DOHH2 (cell line): Measurements from ENCODE around the gene SPHK1.
A peak's percentile ranks its signal among the peaks of the same experiment; 100 is the strongest.

Source experiments
- H3F3A ChIP-seq: fragments of 200-600 bp; sonication (generic), shearing (Covaris generic); 2 replicates; pipeline ENCODE4 v1.6.0; 2016; ENCODE audit warnings: antibody characterized with exemption, mild to moderate bottlenecking; ENCODE audit not compliant: control insufficient read depth, insufficient read depth
- H3K27ac ChIP-seq: fragments of 200-600 bp; sonication (generic); 2 replicates; pipeline ENCODE4 v1.5.1; 2014; ENCODE audit warnings: low read depth, mild to moderate bottlenecking, low read length, moderate library complexity
- H3K27me3 ChIP-seq: fragments of 200-600 bp; sonication (generic); 2 replicates; pipeline ENCODE4 v1.6.1; 2014; ENCODE audit warnings: mild to moderate bottlenecking, low read length, mixed read lengths; ENCODE audit not compliant: control insufficient read depth
- H3K36me3 ChIP-seq: fragments of 200-600 bp; sonication (generic); 2 replicates; pipeline ENCODE4 v1.6.1; 2014; ENCODE audit warnings: mild to moderate bottlenecking, low read length, moderate library complexity, mixed read lengths; ENCODE audit not compliant: control insufficient read depth
- H3K4me1 ChIP-seq: fragments of 200-600 bp; sonication (generic); 2 replicates; pipeline ENCODE4 v1.6.1; 2014; ENCODE audit warnings: mild to moderate bottlenecking, low read length, mixed read lengths; ENCODE audit not compliant: control insufficient read depth
- H3K4me2 ChIP-seq: fragments of 200-600 bp; sonication (generic); 2 replicates; pipeline ENCODE4 v1.6.0; 2014; ENCODE audit warnings: mild to moderate bottlenecking, low read length, moderate library complexity
- H3K4me3 ChIP-seq: fragments of 200-600 bp; sonication (generic); 2 replicates; pipeline ENCODE4 v1.5.1; 2014; ENCODE audit warnings: mild to moderate bottlenecking, low read length, mixed read lengths
- H3K79me2 ChIP-seq: fragments of 200-600 bp; sonication (generic); 2 replicates; pipeline ENCODE4 v1.6.1; 2014; ENCODE audit warnings: mild to moderate bottlenecking, low read length, mixed read lengths; ENCODE audit not compliant: control insufficient read depth
- H3K9me2 ChIP-seq: fragments of 200-600 bp; sonication (generic); replicated peaks from 2 replicates; pipeline ENCODE4 v1.6.1; 2014; ENCODE audit warnings: mild to moderate bottlenecking, low read length, mixed read lengths; ENCODE audit not compliant: control insufficient read depth
- H3K9me3 ChIP-seq: fragments of 200-600 bp; sonication (generic); 2 replicates; pipeline ENCODE4 v1.6.1; 2014; ENCODE audit warnings: antibody characterized with exemption, low read length, mixed read lengths; ENCODE audit not compliant: control insufficient read depth, insufficient read depth
- H4K20me1 ChIP-seq: fragments of 200-600 bp; sonication (generic); 2 replicates; pipeline ENCODE4 v1.6.0; 2014; ENCODE audit warnings: low read depth, mild to moderate bottlenecking, antibody characterized with exemption, low read length, moderate library complexity; ENCODE audit not compliant: control insufficient read depth, insufficient read depth
- EZH2phosphoT487 ChIP-seq: fragments of 200-600 bp; sonication (generic); IDR thresholded peaks from 2 replicates; pipeline ENCODE4 v1.6.1; 2017; ENCODE audit warnings: borderline replicate concordance, mild to moderate bottlenecking, antibody characterized with exemption, low read length, moderate library complexity, mixed read lengths
- TF ChIP-seq, protein P1 (sequence below): fragments of 200-600 bp; sonication (generic); IDR thresholded peaks from one replicate; pipeline ENCODE4 v1.5.1; 2014; ENCODE audit warnings: antibody characterized with exemption, mild to moderate bottlenecking, low read depth, low read length; ENCODE audit not compliant: poor library complexity, severe bottlenecking

SPHK1 gene

GRCh38 chr17:76385892-76386786, 1.7 kb downstream of the SPHK1 start:
- Histone ChIP-seq H3K4me3 (peak overlapping the region; percentile 71), H3F3A (peaks cover 5% of the 10 kb centered on the region; the same call in 1 of the 2 replicates), H3K4me1 (peaks cover 46% of the 10 kb centered on the region), H3K9me3 (no peaks in the 10 kb centered on the region), H3K27me3 (peaks cover 34% of the 10 kb centered on the region), H3K79me2 (no peaks in the 10 kb centered on the region), H3K4me2 (peak overlapping the region; percentile 72), H3K27ac (no peak overlapping the region), H3K36me3 (peaks cover 5% of the 10 kb centered on the region), H3K9me2 (no peaks in the 10 kb centered on the region), H4K20me1 (no peaks in the 10 kb centered on the region)
- TF ChIP-seq, protein P1, sequence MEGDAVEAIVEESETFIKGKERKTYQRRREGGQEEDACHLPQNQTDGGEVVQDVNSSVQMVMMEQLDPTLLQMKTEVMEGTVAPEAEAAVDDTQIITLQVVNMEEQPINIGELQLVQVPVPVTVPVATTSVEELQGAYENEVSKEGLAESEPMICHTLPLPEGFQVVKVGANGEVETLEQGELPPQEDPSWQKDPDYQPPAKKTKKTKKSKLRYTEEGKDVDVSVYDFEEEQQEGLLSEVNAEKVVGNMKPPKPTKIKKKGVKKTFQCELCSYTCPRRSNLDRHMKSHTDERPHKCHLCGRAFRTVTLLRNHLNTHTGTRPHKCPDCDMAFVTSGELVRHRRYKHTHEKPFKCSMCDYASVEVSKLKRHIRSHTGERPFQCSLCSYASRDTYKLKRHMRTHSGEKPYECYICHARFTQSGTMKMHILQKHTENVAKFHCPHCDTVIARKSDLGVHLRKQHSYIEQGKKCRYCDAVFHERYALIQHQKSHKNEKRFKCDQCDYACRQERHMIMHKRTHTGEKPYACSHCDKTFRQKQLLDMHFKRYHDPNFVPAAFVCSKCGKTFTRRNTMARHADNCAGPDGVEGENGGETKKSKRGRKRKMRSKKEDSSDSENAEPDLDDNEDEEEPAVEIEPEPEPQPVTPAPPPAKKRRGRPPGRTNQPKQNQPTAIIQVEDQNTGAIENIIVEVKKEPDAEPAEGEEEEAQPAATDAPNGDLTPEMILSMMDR = peak; percentile 88
- no peak for TF ChIP-seq EZH2phosphoT487

DNA sequence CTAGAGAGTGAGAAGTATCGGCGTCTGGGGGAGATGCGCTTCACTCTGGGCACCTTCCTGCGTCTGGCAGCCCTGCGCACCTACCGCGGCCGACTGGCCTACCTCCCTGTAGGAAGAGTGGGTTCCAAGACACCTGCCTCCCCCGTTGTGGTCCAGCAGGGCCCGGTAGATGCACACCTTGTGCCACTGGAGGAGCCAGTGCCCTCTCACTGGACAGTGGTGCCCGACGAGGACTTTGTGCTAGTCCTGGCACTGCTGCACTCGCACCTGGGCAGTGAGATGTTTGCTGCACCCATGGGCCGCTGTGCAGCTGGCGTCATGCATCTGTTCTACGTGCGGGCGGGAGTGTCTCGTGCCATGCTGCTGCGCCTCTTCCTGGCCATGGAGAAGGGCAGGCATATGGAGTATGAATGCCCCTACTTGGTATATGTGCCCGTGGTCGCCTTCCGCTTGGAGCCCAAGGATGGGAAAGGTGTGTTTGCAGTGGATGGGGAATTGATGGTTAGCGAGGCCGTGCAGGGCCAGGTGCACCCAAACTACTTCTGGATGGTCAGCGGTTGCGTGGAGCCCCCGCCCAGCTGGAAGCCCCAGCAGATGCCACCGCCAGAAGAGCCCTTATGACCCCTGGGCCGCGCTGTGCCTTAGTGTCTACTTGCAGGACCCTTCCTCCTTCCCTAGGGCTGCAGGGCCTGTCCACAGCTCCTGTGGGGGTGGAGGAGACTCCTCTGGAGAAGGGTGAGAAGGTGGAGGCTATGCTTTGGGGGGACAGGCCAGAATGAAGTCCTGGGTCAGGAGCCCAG, 2.8 kb downstream of the SPHK1 start:
- Histone ChIP-seq H3K4me1 (peaks cover 38% of the 10 kb centered on the region), H3K27me3 (peaks cover 28% of the 10 kb centered on the region), H3K4me2 (no peak overlapping the region), H3K9me3 (no peaks in the 10 kb centered on the region), H3K9me2 (no peaks in the 10 kb centered on the region), H3F3A (0 out of 2 replicates have a peak, but pooled peaks cover 5% of the 10 kb centered on the region), H3K79me2 (no peaks in the 10 kb centered on the region), H3K27ac (no peak overlapping the region), H4K20me1 (no peaks in the 10 kb centered on the region), H3K36me3 (peaks cover 12% of the 10 kb centered on the region), H3K4me3 (no peak overlapping the region)
- TF ChIP-seq, protein P1 = no peak
- TF ChIP-seq EZH2phosphoT487 = no peak

DNA sequence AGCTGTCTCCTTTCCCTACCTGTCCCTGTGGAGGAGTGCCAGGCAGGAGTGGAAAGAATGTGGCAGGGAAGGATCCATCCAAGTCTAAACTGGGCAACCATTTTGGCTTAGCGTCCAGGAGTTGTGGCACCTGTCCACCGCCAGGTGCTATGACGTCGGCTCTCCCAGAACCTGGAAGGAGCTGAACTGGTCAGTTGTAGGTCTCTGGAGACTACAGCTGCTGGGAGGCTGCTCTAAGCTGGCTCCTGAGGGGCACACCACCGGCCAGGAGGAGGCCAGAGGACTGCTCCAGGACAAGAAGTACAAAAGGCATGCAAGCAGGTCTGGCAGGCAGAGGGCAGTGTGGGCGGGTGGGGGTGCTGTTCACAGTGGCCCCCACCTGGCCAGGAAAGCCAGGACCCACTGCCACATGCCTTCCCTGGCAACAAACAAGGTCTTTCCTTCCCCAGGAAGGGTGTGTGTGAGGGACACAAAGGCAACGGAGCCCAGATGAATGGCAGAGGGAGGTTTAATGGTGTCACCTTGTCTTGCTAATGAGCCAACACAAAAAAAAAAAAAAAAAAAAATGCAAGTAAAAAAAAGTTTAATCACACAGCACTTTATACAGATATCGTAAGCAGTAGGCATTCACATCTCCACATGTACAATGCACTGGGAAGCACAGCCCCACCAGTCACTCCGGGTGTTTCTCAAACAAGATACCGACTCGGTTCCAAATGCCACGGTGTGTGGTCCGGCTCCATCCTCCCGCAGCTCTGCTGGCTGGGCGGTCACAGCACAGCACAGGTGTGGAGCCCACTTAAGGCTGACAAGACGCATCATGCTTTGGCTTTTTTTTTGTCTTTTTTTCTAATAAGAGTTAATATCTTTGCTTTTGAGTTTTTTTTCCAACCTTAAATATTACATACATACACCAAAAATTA, 4.8 kb downstream of the SPHK1 start:
- no peaks in the 10 kb centered on the region for H3K9me2 ChIP-seq
- peaks cover 19% of the 10 kb centered on the region for H3K4me1 ChIP-seq
- no peaks in the 10 kb centered on the region for H4K20me1 ChIP-seq
- H3K4me3 ChIP-seq = no peak overlapping the region
- H3K4me2 ChIP-seq = no peak overlapping the region
- peaks cover 20% of the 10 kb centered on the region for H3K36me3 ChIP-seq
- H3K27me3 ChIP-seq = peaks cover 13% of the 10 kb centered on the region
- no peaks in the 10 kb centered on the region for H3K9me3 ChIP-seq
- H3K79me2 ChIP-seq = no peaks in the 10 kb centered on the region
- no peak overlapping the region for H3K27ac ChIP-seq
- H3F3A ChIP-seq = peaks cover 5% of the 10 kb centered on the region; the same call in 1 of the 2 replicates
- TF ChIP-seq EZH2phosphoT487 = no peak
- TF ChIP-seq, protein P1 = no peak
